ENCODE data around the gene KCNK7.

DNA sequence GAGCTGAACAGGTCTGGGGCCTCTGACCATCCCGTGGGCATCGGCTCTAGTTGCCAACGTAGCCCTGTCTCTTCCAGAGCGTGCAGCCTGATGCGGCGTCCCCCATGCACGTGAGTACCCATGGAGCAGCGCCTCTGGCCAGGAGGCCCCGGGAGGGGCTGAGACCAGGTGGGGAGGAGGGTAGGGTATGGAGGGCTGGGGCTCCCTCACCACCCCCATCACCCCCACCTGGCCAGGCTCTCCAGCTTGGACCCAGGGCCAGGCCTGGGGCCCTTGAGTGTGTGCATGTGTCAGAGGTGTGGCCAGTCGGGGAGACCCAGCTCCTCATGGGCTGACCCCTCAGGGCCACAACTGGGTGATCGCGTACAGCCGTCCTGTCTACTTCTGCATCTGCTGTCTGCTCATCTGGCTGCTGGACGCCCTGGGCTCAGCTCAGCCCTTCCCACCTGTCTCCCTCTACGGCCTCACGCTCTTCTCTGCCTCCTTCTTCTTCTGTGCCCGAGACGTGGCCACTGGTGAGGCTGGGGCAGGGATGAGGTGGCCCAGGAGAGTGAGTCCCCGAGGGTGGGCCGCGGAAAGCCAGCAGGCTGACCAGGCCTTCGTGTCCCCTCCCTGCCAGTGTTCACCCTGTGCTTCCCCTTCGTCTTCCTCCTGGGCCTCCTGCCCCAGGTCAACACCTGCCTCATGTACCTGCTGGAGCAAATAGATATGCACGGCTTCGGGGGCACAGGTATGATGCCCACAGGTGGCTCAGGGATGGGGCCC is 28.4 kb upstream of the KCNK7 start:
- TF ChIP-seq, protein P1, sequence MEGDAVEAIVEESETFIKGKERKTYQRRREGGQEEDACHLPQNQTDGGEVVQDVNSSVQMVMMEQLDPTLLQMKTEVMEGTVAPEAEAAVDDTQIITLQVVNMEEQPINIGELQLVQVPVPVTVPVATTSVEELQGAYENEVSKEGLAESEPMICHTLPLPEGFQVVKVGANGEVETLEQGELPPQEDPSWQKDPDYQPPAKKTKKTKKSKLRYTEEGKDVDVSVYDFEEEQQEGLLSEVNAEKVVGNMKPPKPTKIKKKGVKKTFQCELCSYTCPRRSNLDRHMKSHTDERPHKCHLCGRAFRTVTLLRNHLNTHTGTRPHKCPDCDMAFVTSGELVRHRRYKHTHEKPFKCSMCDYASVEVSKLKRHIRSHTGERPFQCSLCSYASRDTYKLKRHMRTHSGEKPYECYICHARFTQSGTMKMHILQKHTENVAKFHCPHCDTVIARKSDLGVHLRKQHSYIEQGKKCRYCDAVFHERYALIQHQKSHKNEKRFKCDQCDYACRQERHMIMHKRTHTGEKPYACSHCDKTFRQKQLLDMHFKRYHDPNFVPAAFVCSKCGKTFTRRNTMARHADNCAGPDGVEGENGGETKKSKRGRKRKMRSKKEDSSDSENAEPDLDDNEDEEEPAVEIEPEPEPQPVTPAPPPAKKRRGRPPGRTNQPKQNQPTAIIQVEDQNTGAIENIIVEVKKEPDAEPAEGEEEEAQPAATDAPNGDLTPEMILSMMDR (IDR thresholded peaks at IDR 0.05) = no peak
- TF ChIP-seq POLR2A (IDR thresholded peaks at IDR 0.05) = no peak

Data from body of pancreas (tissue), 4 donors.